ENCODE data around the gene RFTN1.

The RFTN1 gene

GRCh38 chr3:16410659-16411058 lies 102.8 kb downstream of the RFTN1 start:
- H3K9me3 ChIP-seq (ENCODE audit: control extremely low read depth in 1 of 5, control insufficient read depth in 4 of 5, insufficient read depth in 2 of 5, low read depth in 1 of 5, low read length in 4 of 5), result no peaks in the 10 kb centered on the region
- POLR2A ChIA-PET, result no interaction called here
- no peak overlapping the region for H3K27ac ChIP-seq (ENCODE audit: insufficient read depth in 1 of 2, low read depth in 1 of 2, low read length in 2 of 2, poor library complexity in 1 of 2, severe bottlenecking in 2 of 2)
- H3K36me3 ChIP-seq (ENCODE audit: control insufficient read depth in 4 of 4, insufficient read depth in 4 of 4, low read length in 3 of 4), result peaks cover 2 to 26% (median 14%) of the 10 kb centered on the region in 4 experiments
- peaks cover 0 to 4% (median 2%) of the 10 kb centered on the region in 4 experiments for H3K4me1 ChIP-seq (ENCODE audit: control extremely low read depth in 1 of 4, control insufficient read depth in 4 of 4, insufficient read depth in 4 of 4, low read length in 3 of 4)
- H3K27me3 ChIP-seq (replicated peaks in 2 of 5; ENCODE audit: control insufficient read depth in 4 of 5, insufficient read depth in 5 of 5, low read length in 4 of 5), result no peaks in the 10 kb centered on the region
- DNase-seq, result no peak
- CTCF ChIA-PET, result no interaction called here
- WGBS (ENCODE audit: insufficient coverage), result 100% methylated on average over 1 of the region's 3 CpGs
- no peak overlapping the region for H3K4me3 ChIP-seq (ENCODE audit: control insufficient read depth in 1 of 7, extremely low read depth in 1 of 7, insufficient read depth in 4 of 7, low read depth in 2 of 7, low read length in 6 of 7)

DNA sequence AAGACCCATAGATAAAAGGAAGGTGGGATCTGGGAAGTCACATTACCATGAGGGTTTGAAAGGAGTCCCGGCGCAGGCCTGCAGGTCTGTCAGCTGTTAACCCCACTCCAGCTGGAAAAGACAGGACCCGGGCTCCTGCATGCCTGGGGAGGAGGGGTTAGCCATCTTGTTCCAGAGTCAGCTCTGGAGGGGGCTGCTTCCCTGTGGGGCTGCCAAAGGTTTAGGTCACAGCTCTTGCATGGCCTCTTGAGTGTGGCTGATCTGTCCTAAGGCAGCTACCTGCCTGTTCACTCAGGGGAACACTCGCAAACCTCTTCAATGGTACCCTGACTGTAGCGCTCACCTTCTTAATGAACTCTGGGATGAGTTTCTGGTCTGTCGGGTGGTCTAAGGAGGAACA lies 104.5 kb downstream of the RFTN1 start:
- peaks cover 4 to 27% (median 16%) of the 10 kb centered on the region in 4 experiments for H3K36me3 ChIP-seq (ENCODE audit: control insufficient read depth in 4 of 4, insufficient read depth in 4 of 4, low read length in 3 of 4)
- H3K27me3 ChIP-seq (replicated peaks in 2 of 5; ENCODE audit: control insufficient read depth in 4 of 5, insufficient read depth in 5 of 5, low read length in 4 of 5), result no peaks in the 10 kb centered on the region
- peaks cover 0 to 3% (median 0%) of the 10 kb centered on the region in 4 experiments for H3K4me1 ChIP-seq (ENCODE audit: control extremely low read depth in 1 of 4, control insufficient read depth in 4 of 4, insufficient read depth in 4 of 4, low read length in 3 of 4)
- POLR2A ChIA-PET, result no interaction called here
- 96% methylated on average over 5 of the region's 6 CpGs for WGBS (ENCODE audit: insufficient coverage)
- no peak overlapping the region for H3K4me3 ChIP-seq (ENCODE audit: control insufficient read depth in 1 of 7, extremely low read depth in 1 of 7, insufficient read depth in 4 of 7, low read depth in 2 of 7, low read length in 6 of 7)
- DNase-seq, result no peak
- no peaks in the 10 kb centered on the region for H3K9me3 ChIP-seq (ENCODE audit: control extremely low read depth in 1 of 5, control insufficient read depth in 4 of 5, insufficient read depth in 2 of 5, low read depth in 1 of 5, low read length in 4 of 5)
- CTCF ChIA-PET, result no interaction called here
- H3K27ac ChIP-seq (ENCODE audit: insufficient read depth in 1 of 2, low read depth in 1 of 2, low read length in 2 of 2, poor library complexity in 1 of 2, severe bottlenecking in 2 of 2), result no peak overlapping the region

GRCh38 chr3:16407366-16407765 lies 106.1 kb downstream of the RFTN1 start:
- no peak for DNase-seq
- POLR2A ChIA-PET, result no interaction called here
- CTCF ChIA-PET, result interaction anchor here (1.3 kb wide), 1 partner anchor 8 kb away, joined by 4 read pairs; no protein-coding TSS in a partner anchor
- 100% methylated on average over 2 of the region's 2 CpGs for WGBS (ENCODE audit: insufficient coverage)
- Histone ChIP-seq H3K36me3 (ENCODE audit: control insufficient read depth in 4 of 4, insufficient read depth in 4 of 4, low read length in 3 of 4) (peaks cover 6 to 32% (median 18%) of the 10 kb centered on the region in 4 experiments), H3K4me1 (ENCODE audit: control extremely low read depth in 1 of 4, control insufficient read depth in 4 of 4, insufficient read depth in 4 of 4, low read length in 3 of 4) (peaks cover 0 to 3% (median 0%) of the 10 kb centered on the region in 4 experiments), H3K27me3 (replicated peaks in 2 of 5; ENCODE audit: control insufficient read depth in 4 of 5, insufficient read depth in 5 of 5, low read length in 4 of 5) (no peaks in the 10 kb centered on the region), H3K27ac (ENCODE audit: insufficient read depth in 1 of 2, low read depth in 1 of 2, low read length in 2 of 2, poor library complexity in 1 of 2, severe bottlenecking in 2 of 2) (no peak overlapping the region), H3K4me3 (ENCODE audit: control insufficient read depth in 1 of 7, extremely low read depth in 1 of 7, insufficient read depth in 4 of 7, low read depth in 2 of 7, low read length in 6 of 7) (no peak overlapping the region), H3K9me3 (ENCODE audit: control extremely low read depth in 1 of 5, control insufficient read depth in 4 of 5, insufficient read depth in 2 of 5, low read depth in 1 of 5, low read length in 4 of 5) (no peaks in the 10 kb centered on the region)

GRCh38 chr3:16406579-16406978 lies 106.9 kb downstream of the RFTN1 start:
- DNase-seq, result no peak
- CTCF ChIA-PET, result interaction anchor here (1.3 kb wide), 1 partner anchor 9 kb away, joined by 4 read pairs; no protein-coding TSS in a partner anchor

GRCh38 chr3:16406166-16406565 lies 107.3 kb downstream of the RFTN1 start:
- Histone ChIP-seq H3K27me3 (replicated peaks in 2 of 5; ENCODE audit: control insufficient read depth in 4 of 5, insufficient read depth in 5 of 5, low read length in 4 of 5) (no peaks in the 10 kb centered on the region), H3K4me1 (ENCODE audit: control extremely low read depth in 1 of 4, control insufficient read depth in 4 of 4, insufficient read depth in 4 of 4, low read length in 3 of 4) (no peaks in the 10 kb centered on the region), H3K4me3 (ENCODE audit: control insufficient read depth in 1 of 7, extremely low read depth in 1 of 7, insufficient read depth in 4 of 7, low read depth in 2 of 7, low read length in 6 of 7) (no peak overlapping the region), H3K9me3 (ENCODE audit: control extremely low read depth in 1 of 5, control insufficient read depth in 4 of 5, insufficient read depth in 2 of 5, low read depth in 1 of 5, low read length in 4 of 5) (no peaks in the 10 kb centered on the region), H3K27ac (ENCODE audit: insufficient read depth in 1 of 2, low read depth in 1 of 2, low read length in 2 of 2, poor library complexity in 1 of 2, severe bottlenecking in 2 of 2) (no peak overlapping the region), H3K36me3 (ENCODE audit: control insufficient read depth in 4 of 4, insufficient read depth in 4 of 4, low read length in 3 of 4) (peaks cover 8 to 35% (median 21%) of the 10 kb centered on the region in 4 experiments)
- DNase-seq, result no peak
- CTCF ChIA-PET, result no interaction called here
- POLR2A ChIA-PET, result no interaction called here
- 97% methylated on average over 6 of the region's 6 CpGs for WGBS (ENCODE audit: insufficient coverage)

More at GRCh38 chr3:16406579-16406978, 106.9 kb downstream of the RFTN1 start:
- Histone ChIP-seq H3K27ac (ENCODE audit: insufficient read depth in 1 of 2, low read depth in 1 of 2, low read length in 2 of 2, poor library complexity in 1 of 2, severe bottlenecking in 2 of 2) (no peak overlapping the region), H3K4me1 (ENCODE audit: control extremely low read depth in 1 of 4, control insufficient read depth in 4 of 4, insufficient read depth in 4 of 4, low read length in 3 of 4) (peaks cover 0 to 2% (median 0%) of the 10 kb centered on the region in 4 experiments), H3K9me3 (ENCODE audit: control extremely low read depth in 1 of 5, control insufficient read depth in 4 of 5, insufficient read depth in 2 of 5, low read depth in 1 of 5, low read length in 4 of 5) (no peaks in the 10 kb centered on the region), H3K36me3 (ENCODE audit: control insufficient read depth in 4 of 4, insufficient read depth in 4 of 4, low read length in 3 of 4) (peaks cover 8 to 35% (median 21%) of the 10 kb centered on the region in 4 experiments), H3K4me3 (ENCODE audit: control insufficient read depth in 1 of 7, extremely low read depth in 1 of 7, insufficient read depth in 4 of 7, low read depth in 2 of 7, low read length in 6 of 7) (no peak overlapping the region), H3K27me3 (replicated peaks in 2 of 5; ENCODE audit: control insufficient read depth in 4 of 5, insufficient read depth in 5 of 5, low read length in 4 of 5) (no peaks in the 10 kb centered on the region)
- no CpG with 5 or more reads among the region's 2 CpGs for WGBS (ENCODE audit: insufficient coverage)
- POLR2A ChIA-PET, result no interaction called here

GRCh38 chr3:16404349-16404895 lies 109.1 kb downstream of the RFTN1 start:
- H3K27ac ChIP-seq (ENCODE audit: insufficient read depth in 1 of 2, low read depth in 1 of 2, low read length in 2 of 2, poor library complexity in 1 of 2, severe bottlenecking in 2 of 2), result no peak overlapping the region
- H3K36me3 ChIP-seq (ENCODE audit: control insufficient read depth in 4 of 4, insufficient read depth in 4 of 4, low read length in 3 of 4), result peaks cover 8 to 31% (median 21%) of the 10 kb centered on the region in 4 experiments
- no peaks in the 10 kb centered on the region for H3K4me1 ChIP-seq (ENCODE audit: control extremely low read depth in 1 of 4, control insufficient read depth in 4 of 4, insufficient read depth in 4 of 4, low read length in 3 of 4)
- H3K27me3 ChIP-seq (replicated peaks in 2 of 5; ENCODE audit: control insufficient read depth in 4 of 5, insufficient read depth in 5 of 5, low read length in 4 of 5), result no peaks in the 10 kb centered on the region
- ChIA-PET POLR2A (no interaction called here), CTCF (interaction anchor here (0.6 kb wide), 1 partner anchor 44 kb away, joined by 3 read pairs; no protein-coding TSS in a partner anchor)
- H3K9me3 ChIP-seq (ENCODE audit: control extremely low read depth in 1 of 5, control insufficient read depth in 4 of 5, insufficient read depth in 2 of 5, low read depth in 1 of 5, low read length in 4 of 5), result no peaks in the 10 kb centered on the region
- 96% methylated on average over 6 of the region's 6 CpGs for WGBS (ENCODE audit: insufficient coverage)
- no peak overlapping the region for H3K4me3 ChIP-seq (ENCODE audit: control insufficient read depth in 1 of 7, extremely low read depth in 1 of 7, insufficient read depth in 4 of 7, low read depth in 2 of 7, low read length in 6 of 7)
- peak in 2 of 3 donors; percentile 8 to 34 for DNase-seq

DNA sequence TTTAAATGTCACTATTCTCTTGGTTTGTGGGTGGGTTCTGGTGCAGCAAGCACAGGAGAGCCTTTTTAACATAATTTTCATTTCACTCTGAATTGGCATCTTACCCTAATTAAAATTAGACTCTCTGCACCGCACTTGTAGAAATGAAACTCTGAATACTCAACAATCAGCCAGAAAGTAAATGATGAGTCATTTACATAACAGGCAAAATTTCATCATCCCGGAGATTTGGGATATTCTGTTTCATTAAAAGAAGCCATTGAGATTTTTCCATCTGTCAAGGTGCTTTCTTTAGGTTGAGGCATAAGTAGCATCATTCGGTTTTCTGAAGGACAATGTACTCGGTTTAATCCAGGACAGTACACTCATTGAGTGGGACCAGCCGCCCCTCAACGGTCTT lies 111.0 kb downstream of the RFTN1 start:
- no peak for DNase-seq
- POLR2A ChIA-PET, result no interaction called here
- Histone ChIP-seq H3K4me3 (ENCODE audit: control insufficient read depth in 1 of 7, extremely low read depth in 1 of 7, insufficient read depth in 4 of 7, low read depth in 2 of 7, low read length in 6 of 7) (no peak overlapping the region), H3K27me3 (replicated peaks in 2 of 5; ENCODE audit: control insufficient read depth in 4 of 5, insufficient read depth in 5 of 5, low read length in 4 of 5) (no peaks in the 10 kb centered on the region), H3K4me1 (ENCODE audit: control extremely low read depth in 1 of 4, control insufficient read depth in 4 of 4, insufficient read depth in 4 of 4, low read length in 3 of 4) (no peaks in the 10 kb centered on the region), H3K9me3 (ENCODE audit: control extremely low read depth in 1 of 5, control insufficient read depth in 4 of 5, insufficient read depth in 2 of 5, low read depth in 1 of 5, low read length in 4 of 5) (no peaks in the 10 kb centered on the region), H3K36me3 (ENCODE audit: control insufficient read depth in 4 of 4, insufficient read depth in 4 of 4, low read length in 3 of 4) (peaks cover 8 to 27% (median 19%) of the 10 kb centered on the region in 4 experiments), H3K27ac (ENCODE audit: insufficient read depth in 1 of 2, low read depth in 1 of 2, low read length in 2 of 2, poor library complexity in 1 of 2, severe bottlenecking in 2 of 2) (no peak overlapping the region)
- CTCF ChIA-PET, result no interaction called here
- WGBS (ENCODE audit: insufficient coverage), result 98% methylated on average over 5 of the region's 6 CpGs
